Stimulated activated CD8-positive, alpha-beta memory T cell treated with anti-CD3 and anti-CD28 coated beads, Interleukin-12 subunit alpha, Interleukin-12 subunit beta, amount 100 ng/mL, for 1 hour (primary cell): Measurements from ENCODE around the gene ZNF830.
"Not testable (repeated sequence)": the region's sequence is repeated elsewhere in the genome, so short reads cannot be mapped to it uniquely, and the experiment has no call there.

Experiments
- DNase-seq: peaks from one replicate; pipeline ENCODE4 v3.0.0-alpha.2; 2020; ENCODE audit warnings: low read depth

Gene ZNF830, protein sequence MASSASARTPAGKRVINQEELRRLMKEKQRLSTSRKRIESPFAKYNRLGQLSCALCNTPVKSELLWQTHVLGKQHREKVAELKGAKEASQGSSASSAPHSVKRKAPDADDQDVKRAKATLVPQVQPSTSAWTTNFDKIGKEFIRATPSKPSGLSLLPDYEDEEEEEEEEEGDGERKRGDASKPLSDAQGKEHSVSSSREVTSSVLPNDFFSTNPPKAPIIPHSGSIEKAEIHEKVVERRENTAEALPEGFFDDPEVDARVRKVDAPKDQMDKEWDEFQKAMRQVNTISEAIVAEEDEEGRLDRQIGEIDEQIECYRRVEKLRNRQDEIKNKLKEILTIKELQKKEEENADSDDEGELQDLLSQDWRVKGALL

DNA sequence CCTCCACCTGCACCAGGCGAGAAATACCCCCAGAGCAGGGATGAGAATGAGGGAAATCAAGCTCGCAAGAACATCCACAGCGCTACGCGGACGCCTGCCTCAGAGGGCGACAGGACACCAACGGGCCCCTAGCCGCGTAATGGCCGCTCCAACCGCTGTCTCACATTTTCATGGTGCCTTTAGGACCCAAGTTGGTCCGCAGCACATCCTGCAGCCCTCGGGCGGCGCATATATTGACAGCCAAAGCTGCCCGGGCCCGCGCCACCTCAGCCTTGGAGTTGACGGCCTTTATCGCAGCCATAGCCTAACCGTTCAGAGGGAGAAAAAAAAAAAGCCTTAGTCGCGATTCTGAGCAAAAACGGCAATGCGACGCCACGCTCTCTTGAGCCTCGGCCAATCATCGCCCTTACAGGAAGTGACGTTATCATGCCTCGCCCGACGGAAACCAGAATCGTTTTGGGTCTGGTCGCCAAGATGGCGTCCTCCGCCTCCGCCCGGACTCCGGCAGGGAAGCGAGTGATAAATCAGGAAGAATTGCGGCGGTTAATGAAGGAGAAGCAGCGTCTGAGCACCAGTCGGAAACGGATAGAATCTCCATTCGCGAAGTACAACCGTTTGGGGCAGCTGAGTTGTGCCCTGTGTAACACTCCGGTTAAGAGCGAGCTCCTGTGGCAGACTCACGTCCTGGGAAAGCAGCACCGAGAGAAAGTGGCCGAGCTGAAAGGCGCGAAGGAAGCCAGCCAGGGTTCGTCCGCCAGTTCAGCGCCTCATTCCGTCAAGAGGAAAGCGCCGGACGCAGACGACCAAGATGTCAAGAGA lies at the start of gene ZNF830, which contains the start of gene CCT6B:
Gene ZNF830, plus strand, starts transcription at position 448 of the 819 bp plus-strand sequence. Its CDS starts 27 bp downstream, at position 475.
Gene CCT6B, minus strand, starts transcription at position 368 of the 819 bp plus-strand sequence. Its CDS starts 67 bp downstream, at position 301.
- DNase-seq: peak; percentile 83

DNA sequence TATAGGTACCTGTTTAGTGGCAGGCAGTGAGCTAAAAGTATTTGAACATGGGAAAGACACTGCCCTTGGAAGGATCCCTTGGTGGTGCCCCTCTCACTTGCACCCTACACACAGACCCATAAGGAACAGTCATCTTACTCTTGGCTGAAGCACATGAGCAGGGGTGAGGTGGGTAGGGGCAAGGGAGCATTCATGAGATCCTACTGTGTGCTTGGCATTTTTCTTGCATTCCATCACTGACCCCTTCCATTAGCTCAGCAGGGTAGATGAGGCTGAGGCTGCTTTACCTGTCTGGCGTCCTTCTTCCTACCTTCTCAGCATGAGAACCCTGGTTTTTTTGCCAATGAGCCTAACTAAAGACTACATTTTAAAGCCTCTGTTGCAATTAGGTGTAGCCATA lies 48.3 kb upstream of the ZNF830 start:
- DNase-seq: no peak

DNA sequence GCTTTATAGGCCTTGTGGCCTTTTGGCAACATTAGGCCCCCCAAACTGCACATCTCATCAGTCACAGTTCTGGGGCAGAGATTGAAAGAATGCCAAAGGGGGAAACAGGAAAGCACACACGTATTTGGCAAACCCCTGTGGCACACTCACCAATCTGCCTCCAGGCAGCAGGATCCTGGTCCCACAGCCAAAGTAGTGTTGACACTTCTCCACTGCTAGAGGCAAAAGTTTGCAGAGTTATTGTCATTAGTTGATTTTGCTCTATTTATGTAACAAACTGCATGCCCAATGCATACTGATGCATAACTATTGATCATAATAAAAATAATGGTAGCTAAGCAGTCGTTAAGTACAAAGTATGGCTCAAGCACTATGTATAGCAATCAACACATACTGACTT lies 45.2 kb upstream of the ZNF830 start:
- no peak for DNase-seq

DNA sequence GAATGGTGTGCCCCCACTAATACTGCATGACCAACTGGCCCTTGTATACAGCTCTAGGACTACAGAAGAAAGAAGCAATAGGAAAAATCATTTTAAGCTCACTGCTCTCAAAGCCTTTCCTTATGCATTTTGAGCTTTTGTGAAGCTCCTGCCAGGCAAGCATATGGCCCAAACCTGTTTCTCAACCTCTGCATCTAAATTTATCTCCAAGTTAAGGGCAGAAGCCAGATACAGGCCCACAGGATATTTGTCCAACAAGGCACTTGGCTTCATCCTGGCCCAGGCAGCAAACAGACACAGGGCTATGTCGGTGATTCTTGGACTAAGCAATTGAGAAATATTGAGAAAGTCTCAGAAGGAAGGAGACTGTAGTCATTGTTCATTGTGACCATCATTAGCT lies 44.0 kb upstream of the ZNF830 start:
- DNase-seq: no peak

DNA sequence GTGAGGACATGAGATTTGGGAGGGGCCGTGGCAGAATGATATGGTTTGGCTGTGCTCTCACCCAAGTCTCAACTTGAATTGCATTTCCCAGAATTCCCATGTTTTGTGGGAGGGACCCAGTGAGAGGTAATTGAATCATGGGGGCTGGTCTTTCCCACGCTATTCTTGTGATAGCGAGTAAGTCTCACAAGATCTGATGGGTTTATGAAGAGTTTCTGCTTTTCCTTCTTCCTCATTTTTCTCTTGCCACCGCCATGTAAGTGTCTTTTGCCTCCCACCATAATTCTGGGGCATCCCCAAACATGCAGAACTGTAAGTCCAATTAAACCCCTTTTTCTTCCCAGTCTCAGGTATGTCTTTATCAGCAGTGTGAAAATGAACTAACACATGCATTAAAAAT lies 40.7 kb upstream of the ZNF830 start:
- no peak for DNase-seq

DNA sequence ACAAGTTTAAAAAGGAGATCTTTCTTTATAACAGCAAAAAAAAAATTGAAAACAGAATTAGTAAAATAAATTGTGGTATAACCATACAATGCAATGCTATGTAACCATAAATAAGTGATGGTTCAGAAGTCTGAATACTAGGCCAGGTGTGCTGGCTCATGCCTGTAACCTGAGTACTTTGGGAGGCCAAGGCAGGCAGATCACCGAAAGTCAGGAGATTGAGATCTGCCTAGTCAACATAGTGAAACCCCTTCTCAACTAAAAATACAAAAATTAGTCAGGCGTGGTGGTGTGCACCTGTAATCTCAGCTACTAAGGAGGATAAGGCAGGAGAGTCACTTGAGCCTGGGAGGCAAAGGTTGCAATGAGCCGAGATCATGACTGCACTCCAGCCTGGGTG lies 34.7 kb upstream of the ZNF830 start:
- DNase-seq: no peak

DNA sequence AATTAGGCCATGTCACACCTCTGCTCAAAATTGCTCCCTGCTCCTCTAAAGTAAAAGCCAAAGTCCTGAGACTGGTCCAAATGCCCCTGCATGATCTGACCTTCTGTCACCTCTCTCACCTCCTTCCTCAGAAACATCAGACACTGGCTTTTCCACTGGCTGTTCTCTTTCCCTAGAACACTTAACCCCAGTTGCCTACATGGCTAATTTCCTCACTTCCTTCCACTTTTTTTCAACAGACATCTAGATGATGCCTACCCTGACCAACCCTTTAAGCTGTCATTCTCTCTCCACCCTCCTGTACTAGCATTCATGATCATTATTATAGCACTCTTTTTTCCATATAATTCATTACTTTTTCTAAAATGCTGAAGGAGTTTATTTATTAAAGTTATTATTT lies 31.1 kb upstream of the ZNF830 start:
- no peak for DNase-seq

DNA sequence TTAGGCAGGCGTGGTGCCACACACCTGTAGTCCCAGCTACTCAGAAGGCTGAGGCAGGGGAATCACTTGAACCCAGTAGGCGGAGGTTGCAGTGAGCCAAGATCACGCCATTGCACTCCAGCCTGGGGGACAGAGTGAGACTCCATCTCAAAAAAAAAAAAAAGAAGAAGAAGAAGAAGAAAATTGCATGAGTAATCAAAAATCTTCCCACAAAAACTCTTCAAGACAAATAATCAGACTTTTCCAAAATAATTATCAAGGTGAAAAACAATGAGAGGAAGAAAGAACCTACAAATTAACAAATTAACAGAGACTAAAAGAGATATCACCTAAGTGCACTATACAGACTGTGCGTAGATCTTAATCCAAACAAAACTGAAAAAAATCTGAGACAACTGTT lies 10.6 kb upstream of the ZNF830 start:
- not testable (repeated sequence) for DNase-seq

DNA sequence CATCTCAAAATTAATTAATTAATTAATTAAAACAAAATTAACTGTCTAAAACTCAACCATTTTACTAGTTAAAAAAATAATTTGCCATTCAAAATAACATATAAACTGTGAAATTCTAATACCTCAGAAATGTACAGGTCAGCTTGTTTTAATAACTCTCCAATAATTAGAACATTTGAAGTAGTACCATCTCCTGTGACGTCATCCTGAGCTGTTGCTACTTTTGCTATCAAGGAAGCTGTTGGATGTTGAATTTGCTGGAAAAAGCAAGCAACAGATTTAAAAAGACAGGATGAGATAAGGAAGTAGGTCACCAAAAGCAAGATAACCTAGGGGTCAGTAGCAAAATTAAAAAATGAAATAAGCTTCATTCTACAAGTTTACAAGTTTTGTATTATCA lies 2.9 kb upstream of the ZNF830 start:
- no peak for DNase-seq

DNA sequence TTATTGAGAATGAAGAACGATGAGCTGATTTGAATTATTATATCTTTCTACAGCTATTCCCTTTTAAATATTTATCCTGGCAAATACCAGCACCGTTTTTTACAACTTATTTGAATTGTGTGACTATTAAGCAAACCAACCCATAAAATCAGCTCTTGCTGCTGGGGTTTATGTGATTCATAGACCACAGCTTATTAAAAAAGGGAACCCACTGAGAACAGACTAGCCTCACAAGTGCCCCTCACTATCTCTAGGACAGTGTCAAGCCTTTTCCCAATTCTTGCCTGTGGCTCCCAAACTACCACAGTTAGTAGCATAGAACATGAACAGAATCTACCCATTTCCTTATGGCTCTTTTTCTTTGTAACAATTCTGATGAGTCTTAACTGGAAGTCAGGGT lies 12.8 kb downstream of the ZNF830 start:
- no peak for DNase-seq

DNA sequence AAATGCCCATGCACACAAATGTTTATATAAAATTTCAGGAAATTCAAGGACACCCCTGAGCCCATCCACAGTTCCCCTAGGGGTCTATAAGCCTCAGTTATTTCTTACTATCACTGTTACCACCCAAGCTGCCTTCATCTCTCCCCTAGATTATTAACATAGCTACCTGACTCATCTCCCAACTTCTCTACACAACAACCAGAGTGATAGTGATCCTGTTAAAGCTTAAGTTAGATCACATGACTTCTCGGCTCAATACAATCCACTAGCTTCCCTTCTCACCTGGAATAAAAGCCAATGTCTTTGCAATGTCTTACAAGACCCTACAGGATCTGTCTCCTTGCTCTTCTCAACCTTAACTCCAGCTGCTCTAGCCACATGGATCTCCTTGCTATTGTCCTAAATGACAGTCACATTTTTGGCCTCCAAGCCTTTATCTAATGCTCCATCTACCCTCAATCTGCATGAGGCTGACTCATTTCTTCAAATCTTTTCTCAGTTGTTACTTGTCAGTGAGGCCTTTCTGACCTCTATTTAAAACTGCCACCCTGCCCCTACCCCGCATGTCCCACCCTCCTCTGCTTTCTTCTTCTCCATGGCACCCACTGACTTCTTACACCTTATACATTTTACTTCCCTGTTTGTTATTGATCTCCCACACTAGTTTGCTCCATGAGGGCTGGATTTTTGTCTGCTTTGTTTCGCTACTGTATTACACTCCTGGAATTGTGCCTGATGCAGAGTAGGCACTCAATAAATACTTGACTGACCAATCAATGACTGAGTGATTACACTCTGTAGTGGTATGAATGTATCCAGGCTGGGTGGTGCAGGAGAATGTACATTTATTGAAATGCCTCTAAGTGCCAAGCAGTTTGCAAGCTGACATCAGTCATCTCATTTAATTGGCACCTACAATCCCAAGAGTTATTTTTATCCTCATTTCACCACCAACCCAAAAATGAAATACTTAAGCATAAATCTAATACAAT lies 13.8 kb downstream of the ZNF830 start:
- no peak for DNase-seq

DNA sequence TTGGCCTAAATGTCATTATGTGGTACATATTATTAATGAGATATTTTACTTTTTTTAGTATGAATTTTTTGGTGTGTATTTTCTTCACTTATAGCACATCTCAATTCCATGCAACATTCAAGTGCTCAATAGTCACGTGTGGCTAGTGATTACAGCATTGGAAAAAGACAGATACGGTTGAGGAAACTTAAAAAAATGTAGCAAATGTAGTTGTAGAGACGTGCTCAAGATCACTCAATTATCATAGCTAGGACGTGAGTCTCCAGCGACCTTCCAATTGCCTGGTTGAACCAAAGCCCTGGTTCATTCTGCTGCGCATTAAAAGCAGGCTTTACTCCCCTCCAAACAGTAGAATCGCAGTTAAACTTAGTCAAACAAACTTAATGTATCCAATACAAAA lies 17.8 kb downstream of the ZNF830 start:
- no peak for DNase-seq

DNA sequence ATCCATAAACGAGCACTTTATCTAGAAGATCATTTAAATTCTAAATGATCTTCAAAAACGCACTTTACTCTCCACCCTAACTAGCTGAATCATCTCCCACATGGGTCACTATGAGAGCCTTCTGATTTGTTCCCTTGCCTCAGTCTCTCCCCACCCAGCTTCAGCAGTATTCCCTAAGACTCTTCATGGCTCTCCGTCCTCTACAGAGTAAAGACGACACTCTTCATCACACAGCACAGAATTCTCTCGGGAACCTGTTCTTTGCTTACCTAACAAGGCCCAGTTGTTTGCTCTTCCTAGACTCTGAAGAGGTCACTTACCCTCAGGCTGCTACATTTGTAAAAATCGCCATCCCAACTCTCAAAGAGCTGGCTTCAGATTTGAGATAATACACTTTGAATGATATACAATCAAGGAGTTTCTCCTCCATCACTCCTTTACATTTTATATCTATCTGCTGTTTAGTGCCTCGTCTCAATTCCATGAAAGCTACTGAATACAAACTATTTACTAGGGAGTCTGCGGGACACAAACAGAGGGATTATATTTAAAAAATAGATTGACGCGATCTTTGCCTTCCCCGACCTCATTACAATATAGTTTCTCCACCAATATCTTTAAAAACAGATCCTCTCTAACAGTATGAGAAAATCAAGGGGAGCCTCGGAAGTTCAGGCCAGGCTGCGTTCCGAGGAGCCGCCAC lies 18.5 kb downstream of the ZNF830 start:
- DNase-seq: no peak

DNA sequence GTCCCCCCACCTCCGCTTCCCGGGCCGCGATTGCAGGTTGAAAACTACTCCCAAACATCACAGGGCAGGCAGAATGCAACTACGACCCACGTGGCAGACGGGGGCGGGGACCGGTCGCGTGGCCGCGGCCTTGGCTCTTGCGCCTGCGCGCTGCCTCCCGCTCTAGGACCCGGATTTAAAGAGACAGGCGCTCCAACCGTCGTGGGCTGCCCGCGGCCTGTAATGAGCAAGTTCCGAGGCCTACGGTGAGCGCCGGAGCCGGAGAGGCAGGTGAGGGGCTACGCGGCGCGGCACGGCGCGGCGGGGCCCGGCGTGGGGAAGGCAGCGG lies 19.0 kb downstream of the ZNF830 start, which contains the start of gene LIG3:
Gene LIG3, plus strand, starts transcription at position 160 of the 328 bp plus-strand sequence. CDS start 2,494 bp downstream, outside the sequence.
- DNase-seq: peak; percentile 88

DNA sequence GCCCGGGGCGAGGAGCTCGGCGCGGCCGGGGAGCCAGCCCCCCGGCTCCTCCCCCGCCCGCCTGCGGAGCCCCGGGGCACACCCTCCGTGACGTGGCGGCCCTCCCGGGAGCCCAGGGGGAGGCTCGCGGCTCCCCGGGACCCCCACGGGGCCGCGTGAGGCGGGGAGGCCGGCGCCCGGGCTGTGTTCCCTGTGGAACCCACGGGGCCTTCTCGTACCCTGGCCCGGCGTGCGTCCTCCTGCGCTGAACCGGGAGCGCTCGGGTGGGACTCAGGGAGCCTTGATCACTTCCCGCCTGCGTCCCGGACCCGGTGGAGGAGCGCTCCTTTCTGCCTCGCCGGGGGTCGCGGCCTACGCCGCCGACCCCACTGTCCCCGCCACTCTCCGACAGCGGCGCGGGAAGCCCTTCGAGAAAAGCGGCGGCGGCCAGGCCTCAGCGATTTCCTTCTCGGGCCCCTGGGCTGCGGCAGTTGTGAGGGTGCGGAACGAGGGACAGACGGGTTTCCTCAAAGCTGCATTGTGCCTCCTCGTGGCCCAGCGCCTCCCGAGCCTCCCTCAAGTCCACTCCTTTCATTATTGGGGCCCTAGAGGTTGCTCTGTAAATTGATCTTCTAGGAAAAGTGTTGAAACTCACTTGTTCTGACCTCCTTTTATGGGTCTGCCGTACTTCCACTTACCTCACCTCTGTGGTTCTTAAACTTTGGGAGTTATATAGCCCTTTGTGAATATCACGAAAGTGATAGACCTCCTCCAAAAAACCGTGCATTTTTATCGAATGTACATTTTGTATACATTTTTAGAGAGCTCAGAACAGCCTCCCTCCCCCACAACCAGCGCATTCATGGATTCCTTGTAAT lies 19.6 kb downstream of the ZNF830 start:
- peak; percentile 62 for DNase-seq

DNA sequence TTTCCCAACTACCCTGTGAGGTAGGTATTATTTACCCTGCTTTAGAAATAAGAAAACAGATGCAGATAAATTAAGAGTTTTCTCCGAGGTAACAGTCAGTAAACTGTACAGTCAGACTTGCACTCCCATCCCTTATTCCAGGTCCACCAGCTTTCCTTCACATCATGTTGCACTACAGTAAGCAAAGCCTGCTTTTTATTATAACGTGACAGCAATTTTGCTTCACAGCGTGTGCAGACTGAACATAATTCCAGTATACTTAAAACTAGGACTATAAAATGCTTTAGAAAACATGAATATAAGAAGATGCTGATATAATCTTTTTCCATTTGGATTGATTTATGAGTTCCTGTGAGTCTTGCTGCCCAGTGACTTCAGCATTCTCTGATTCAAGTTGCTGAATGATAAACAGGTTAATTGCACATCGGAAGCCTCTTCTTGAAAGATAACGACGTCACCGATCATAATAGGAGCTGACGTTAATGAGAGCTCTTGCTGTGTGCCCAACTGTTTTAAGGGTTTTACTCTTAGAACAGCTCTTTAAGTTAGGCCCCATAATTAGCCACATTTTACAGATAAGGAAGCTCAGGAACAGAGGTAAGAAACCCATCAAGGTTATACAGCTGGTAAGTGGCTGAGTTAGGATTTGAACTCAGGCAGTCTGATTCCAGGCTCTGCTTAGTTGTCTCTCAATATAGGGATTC lies 20.4 kb downstream of the ZNF830 start:
- DNase-seq: no peak

DNA sequence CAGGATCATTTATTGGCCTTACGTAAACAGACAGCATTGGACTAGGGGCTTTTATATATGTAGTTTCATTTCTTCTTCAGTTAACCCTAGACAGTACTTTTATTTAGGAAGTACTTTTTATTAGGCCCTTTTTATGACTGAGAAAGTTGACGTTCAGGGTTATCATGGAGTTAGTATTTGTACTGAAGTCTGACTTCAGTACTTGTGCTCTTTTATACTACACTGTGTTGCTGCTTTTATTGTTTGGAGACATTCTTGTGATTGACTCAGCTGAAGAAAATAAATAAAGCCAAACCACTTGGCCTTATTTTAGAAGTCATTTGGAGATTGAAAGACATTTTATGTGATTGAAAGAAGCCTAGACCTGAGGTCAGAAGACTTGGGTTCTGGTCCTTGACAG lies 25.9 kb downstream of the ZNF830 start:
- DNase-seq: no peak

DNA sequence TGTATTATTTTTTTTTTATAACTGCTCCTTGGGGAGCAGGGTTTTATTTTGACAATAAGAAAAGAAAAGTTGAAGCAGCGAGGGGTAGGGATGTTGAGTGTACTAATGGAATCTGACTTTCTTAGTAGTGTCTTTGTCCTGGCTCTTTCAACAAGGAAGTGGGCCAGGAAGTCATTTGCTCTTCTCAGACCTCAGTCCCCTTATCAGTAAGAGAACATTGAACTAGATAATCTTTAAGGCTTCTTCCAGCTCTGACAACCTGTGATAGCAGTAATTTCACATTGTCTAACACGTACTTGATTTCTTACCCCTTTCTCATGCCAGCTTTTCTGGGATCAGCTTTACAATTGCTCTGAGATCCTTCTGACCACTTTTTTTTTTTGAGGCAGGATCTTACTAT lies 27.3 kb downstream of the ZNF830 start:
- DNase-seq: no peak

DNA sequence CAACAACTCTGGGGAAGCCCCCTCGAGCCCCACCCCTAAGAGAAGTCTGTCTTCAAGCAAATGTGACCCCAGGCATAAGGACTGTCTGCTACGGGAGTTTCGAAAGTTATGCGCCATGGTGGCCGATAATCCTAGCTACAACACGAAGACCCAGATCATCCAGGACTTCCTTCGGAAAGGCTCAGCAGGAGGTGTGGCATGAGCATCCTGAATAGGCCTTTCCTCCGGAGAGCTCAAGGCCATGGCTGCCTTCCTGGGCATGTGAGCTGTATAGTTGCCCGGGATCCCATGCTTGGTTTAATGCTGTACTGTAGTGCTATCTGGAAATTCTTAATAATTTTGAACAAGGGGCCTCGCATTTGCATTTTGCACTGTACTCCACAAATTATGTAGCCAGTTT lies 28.1 kb downstream of the ZNF830 start:
- DNase-seq: no peak

DNA sequence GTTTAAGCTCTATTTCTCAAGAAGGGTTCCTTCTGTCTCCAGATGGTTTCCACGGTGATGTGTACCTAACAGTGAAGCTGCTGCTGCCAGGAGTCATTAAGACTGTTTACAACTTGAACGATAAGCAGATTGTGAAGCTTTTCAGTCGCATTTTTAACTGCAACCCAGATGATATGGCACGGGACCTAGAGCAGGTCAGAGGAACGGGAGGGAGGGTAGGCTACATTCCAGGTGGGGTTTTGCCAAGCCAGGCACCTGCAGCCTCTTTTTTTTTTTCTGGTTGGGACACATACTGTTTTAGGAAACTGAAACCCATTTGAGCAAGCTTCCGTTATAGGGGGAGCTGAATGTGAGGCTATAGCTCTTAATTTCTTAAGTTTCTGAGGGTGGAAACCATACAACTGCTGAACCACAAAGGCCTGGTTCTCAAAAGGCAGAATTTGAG lies 29.6 kb downstream of the ZNF830 start:
- DNase-seq: no peak
